Fibroblast of lung (primary cell): ENCODE data around the gene KDR. TPM values are rescaled to one million over a fixed set of nuclear protein-coding genes. Genes with fewer than 3 reads are reported as not detected.

ENCODE experiments used
- DNase-seq, 2 donors: peaks; one replicate each; pipeline versions ENCODE4 v3.0.0 to v3.0.0-alpha.2; 2010; ENCODE audit warnings: low read depth in 2 of 2
- H2AFZ ChIP-seq: 2 replicates; pipeline ENCODE4 v1.5.1; 2012; ENCODE audit warnings: low read length, control low read depth, inconsistent platforms
- H3K27ac ChIP-seq: 2 replicates; pipeline ENCODE4 v1.5.1; 2011; ENCODE audit warnings: low read length, control low read depth; ENCODE audit not compliant: insufficient read depth
- H3K27me3 ChIP-seq: 2 replicates; pipeline ENCODE4 v1.5.1; 2011; ENCODE audit warnings: mild to moderate bottlenecking, low read length; ENCODE audit not compliant: control insufficient read depth, insufficient read depth
- H3K36me3 ChIP-seq: 2 replicates; pipeline ENCODE4 v1.5.1; 2011; ENCODE audit warnings: low read length; ENCODE audit not compliant: control insufficient read depth, insufficient read depth
- H3K4me1 ChIP-seq: 2 replicates; pipeline ENCODE4 v1.5.1; 2011; ENCODE audit warnings: low read length; ENCODE audit not compliant: control insufficient read depth, insufficient read depth; ENCODE audit errors: extremely low read depth
- H3K4me2 ChIP-seq: 2 replicates; pipeline ENCODE4 v1.5.1; 2011; ENCODE audit warnings: low read length, control low read depth; ENCODE audit not compliant: insufficient read depth; ENCODE audit errors: extremely low read depth
- H3K4me3 ChIP-seq, 4 experiments: fragments of 200-600 bp in 1 of 4; sonication (generic) in 1 of 4; replicated peaks in 1 of 4; 2 replicates each; pipeline ENCODE4 v1.5.1; 2011 to 2016; ENCODE audit warnings: low read length in 4 of 4, low read depth in 3 of 4, mild to moderate bottlenecking in 3 of 4, control low read depth in 2 of 4, inconsistent platforms in 1 of 4, mixed read lengths in 1 of 4; ENCODE audit not compliant: insufficient read depth in 1 of 4; ENCODE audit errors: control extremely low read depth in 1 of 4
- H3K79me2 ChIP-seq: 2 replicates; pipeline ENCODE4 v1.5.1; 2012; ENCODE audit warnings: mild to moderate bottlenecking, low read length, inconsistent platforms; ENCODE audit not compliant: control insufficient read depth, insufficient read depth
- H3K9ac ChIP-seq: 2 replicates; pipeline ENCODE4 v1.5.1; 2011; ENCODE audit warnings: mild to moderate bottlenecking, low read length, control low read depth; ENCODE audit not compliant: insufficient read depth
- H3K9me3 ChIP-seq: 2 replicates; pipeline ENCODE4 v1.5.1; 2012; ENCODE audit warnings: low read depth, low read length; ENCODE audit not compliant: control insufficient read depth, insufficient read depth
- H4K20me1 ChIP-seq: 2 replicates; pipeline ENCODE4 v1.5.1; 2011; ENCODE audit warnings: low read length; ENCODE audit not compliant: control insufficient read depth, insufficient read depth; ENCODE audit errors: extremely low read depth
- CTCF ChIP-seq, 2 donors: IDR thresholded peaks in 1 of 2; conservative IDR thresholded peaks in 1 of 2; 1 replicate in 1 of 2; 2 replicates in 1 of 2; pipeline ENCODE4 v1.5.1; 2011 to 2012; ENCODE audit warnings: low read length in 2 of 2, control low read depth in 1 of 2, inconsistent platforms in 1 of 2, low read depth in 1 of 2, mild to moderate bottlenecking in 1 of 2
- EZH2 ChIP-seq: IDR thresholded peaks from 2 replicates; pipeline ENCODE4 v1.5.1; 2012; ENCODE audit warnings: low read length, control low read depth, mild to moderate bottlenecking; ENCODE audit errors: missing control alignments
- polyA plus RNA-seq, 2 donors: library from polyadenylated mRNA; depleted of rRNA in 1 of 2; stranded (reverse) in 1 of 2; unstranded in 1 of 2; fragments of >200 nt; gene quantifications; 2 replicates each; pipeline ENCODE4 v1.2.1, GENCODE V29; 2011 to 2012; ENCODE audit warnings: missing spikeins in 1 of 2
- total RNA-seq: library from RNA; depleted of rRNA; stranded (reverse); fragments of >200 nt; gene quantifications from 2 replicates; pipeline ENCODE4 v1.2.1, GENCODE V29; 2014

KDR gene
- total and polyA plus RNA-seq, 2 donors (not counting 1 experiment from before 2014, with no cell fraction given), result 0.05 TPM; not detected in 1

GRCh38 chr4:55123791-55124190 lies 1.6 kb downstream of the KDR start:
- Histone ChIP-seq H3K79me2 (no peaks in the 10 kb centered on the region), H3K4me3 (no peak overlapping the region), H2AFZ (no peak overlapping the region), H3K9me3 (no peaks in the 10 kb centered on the region), H3K4me2 (no peak overlapping the region), H4K20me1 (no peaks in the 10 kb centered on the region), H3K36me3 (no peaks in the 10 kb centered on the region), H3K9ac (no peak overlapping the region), H3K27ac (no peak overlapping the region), H3K4me1 (no peaks in the 10 kb centered on the region), H3K27me3 (peaks cover 13% of the 10 kb centered on the region)
- DNase-seq, result no peak
- TF ChIP-seq CTCF (conservative IDR thresholded peaks at IDR 0.05 in 1 of 2, IDR thresholded peaks at IDR 0.05 in 1 of 2; ENCODE audit: low read depth in 1 of 2, low read length in 2 of 2) (no peak), EZH2 (no peak)

GRCh38 chr4:55122235-55122634 lies 3.2 kb downstream of the KDR start:
- H2AFZ ChIP-seq, result no peak overlapping the region
- no peaks in the 10 kb centered on the region for H3K9me3 ChIP-seq
- TF ChIP-seq EZH2 (no peak), CTCF (conservative IDR thresholded peaks at IDR 0.05 in 1 of 2, IDR thresholded peaks at IDR 0.05 in 1 of 2; ENCODE audit: low read depth in 1 of 2, low read length in 2 of 2) (no peak)
- no peaks in the 10 kb centered on the region for H3K36me3 ChIP-seq
- no peaks in the 10 kb centered on the region for H3K4me1 ChIP-seq
- no peaks in the 10 kb centered on the region for H3K79me2 ChIP-seq
- H3K27me3 ChIP-seq, result peaks cover 13% of the 10 kb centered on the region
- H3K9ac ChIP-seq, result no peak overlapping the region
- H3K4me2 ChIP-seq, result no peak overlapping the region
- no peak overlapping the region for H3K27ac ChIP-seq
- no peaks in the 10 kb centered on the region for H4K20me1 ChIP-seq
- H3K4me3 ChIP-seq, result no peak overlapping the region
- no peak for DNase-seq

GRCh38 chr4:55121246-55121645 lies 4.1 kb downstream of the KDR start:
- no peak overlapping the region for H3K9ac ChIP-seq
- no peak for DNase-seq
- no peaks in the 10 kb centered on the region for H3K36me3 ChIP-seq
- no peaks in the 10 kb centered on the region for H3K4me1 ChIP-seq
- no peak overlapping the region for H3K4me2 ChIP-seq
- no peak overlapping the region for H3K27ac ChIP-seq
- no peaks in the 10 kb centered on the region for H4K20me1 ChIP-seq
- no peak for TF ChIP-seq CTCF (conservative IDR thresholded peaks at IDR 0.05 in 1 of 2, IDR thresholded peaks at IDR 0.05 in 1 of 2; ENCODE audit: low read depth in 1 of 2, low read length in 2 of 2)
- TF ChIP-seq EZH2, result no peak
- no peak overlapping the region for H2AFZ ChIP-seq
- no peak overlapping the region for H3K4me3 ChIP-seq
- H3K27me3 ChIP-seq, result peaks cover 13% of the 10 kb centered on the region
- H3K79me2 ChIP-seq, result no peaks in the 10 kb centered on the region
- H3K9me3 ChIP-seq, result no peaks in the 10 kb centered on the region
